ENCODE data around the gene FOXO3. TPM values are rescaled to one million over a fixed set of nuclear protein-coding genes. Genes with fewer than 3 reads are reported as not detected.

Gene FOXO3
- total and polyA plus RNA-seq, 7 donors: 20.6 to 160 (median 76.5) TPM

DNA sequence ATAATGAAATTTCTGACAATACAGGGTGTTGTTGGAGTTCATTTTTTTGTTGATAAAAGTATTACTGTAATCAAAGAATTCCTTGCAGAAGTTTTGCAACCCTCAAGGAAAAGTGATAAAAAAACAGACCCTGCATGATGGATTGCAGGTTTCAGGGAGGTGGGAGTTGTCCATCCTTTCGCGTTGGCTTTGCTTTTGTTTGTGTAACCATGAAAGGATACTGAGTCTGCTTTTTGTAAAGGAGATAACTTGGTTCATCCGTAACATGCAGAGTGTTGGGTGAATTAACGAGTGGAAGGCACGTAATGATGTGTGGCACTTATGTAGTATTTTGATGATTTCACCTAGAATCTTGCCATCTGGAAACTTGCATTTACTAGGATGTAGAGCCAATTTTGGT lies 23.6 kb downstream of the FOXO3 start:
- Histone ChIP-seq H3K4me1 (peaks cover 96% of the 10 kb centered on the region), H3K27ac (peak overlapping the region; percentile 31), H3K9me3 (no peaks in the 10 kb centered on the region), H3K27me3 (ENCODE audit: insufficient read depth in 3 of 3, low read length in 2 of 3) (no peaks in the 10 kb centered on the region), H3K36me3 (ENCODE audit: insufficient read depth in 1 of 2, low read depth in 1 of 2) (no peaks in the 10 kb centered on the region), H3K4me3 (no peak overlapping the region)
- WGBS, 3 donors: 81 to 89% (median 82%) methylated on average over 5 of the region's 5 CpGs
- DNase-seq: no peak
- intact Hi-C loops (cut with DNase I): loop anchor here in 1 of 2 donors (5.0 kb wide), 1 partner anchor 88 kb away; no protein-coding TSS in a partner anchor
- TF ChIP-seq, protein P1, sequence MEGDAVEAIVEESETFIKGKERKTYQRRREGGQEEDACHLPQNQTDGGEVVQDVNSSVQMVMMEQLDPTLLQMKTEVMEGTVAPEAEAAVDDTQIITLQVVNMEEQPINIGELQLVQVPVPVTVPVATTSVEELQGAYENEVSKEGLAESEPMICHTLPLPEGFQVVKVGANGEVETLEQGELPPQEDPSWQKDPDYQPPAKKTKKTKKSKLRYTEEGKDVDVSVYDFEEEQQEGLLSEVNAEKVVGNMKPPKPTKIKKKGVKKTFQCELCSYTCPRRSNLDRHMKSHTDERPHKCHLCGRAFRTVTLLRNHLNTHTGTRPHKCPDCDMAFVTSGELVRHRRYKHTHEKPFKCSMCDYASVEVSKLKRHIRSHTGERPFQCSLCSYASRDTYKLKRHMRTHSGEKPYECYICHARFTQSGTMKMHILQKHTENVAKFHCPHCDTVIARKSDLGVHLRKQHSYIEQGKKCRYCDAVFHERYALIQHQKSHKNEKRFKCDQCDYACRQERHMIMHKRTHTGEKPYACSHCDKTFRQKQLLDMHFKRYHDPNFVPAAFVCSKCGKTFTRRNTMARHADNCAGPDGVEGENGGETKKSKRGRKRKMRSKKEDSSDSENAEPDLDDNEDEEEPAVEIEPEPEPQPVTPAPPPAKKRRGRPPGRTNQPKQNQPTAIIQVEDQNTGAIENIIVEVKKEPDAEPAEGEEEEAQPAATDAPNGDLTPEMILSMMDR (IDR thresholded peaks at IDR 0.05): no peak
- no peak for ATAC-seq

DNA sequence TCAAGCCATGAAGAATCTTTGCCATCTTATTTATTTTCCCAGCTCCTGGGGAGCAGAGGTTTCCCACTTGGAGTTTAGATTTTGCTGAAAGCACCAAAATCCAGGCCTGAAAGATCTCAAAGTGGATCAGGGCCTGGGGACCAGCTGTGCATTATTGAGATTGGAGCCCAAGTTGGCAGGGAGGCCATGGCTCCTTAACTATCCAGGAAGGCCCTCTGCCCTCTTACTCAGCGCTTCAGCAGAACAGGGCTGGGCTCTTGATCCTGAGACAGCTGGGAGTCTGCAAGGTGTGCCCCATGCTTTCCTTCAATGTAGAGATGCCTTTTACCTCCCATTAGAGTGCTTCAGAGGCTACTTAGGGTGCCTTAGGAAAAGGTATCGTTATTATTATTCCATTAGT lies 24.6 kb downstream of the FOXO3 start:
- Histone ChIP-seq H3K9me3 (no peaks in the 10 kb centered on the region), H3K27ac (peak overlapping the region; percentile 82), H3K27me3 (ENCODE audit: insufficient read depth in 3 of 3, low read length in 2 of 3) (no peaks in the 10 kb centered on the region), H3K4me3 (no peak overlapping the region), H3K4me1 (peaks cover 96% of the 10 kb centered on the region), H3K36me3 (ENCODE audit: insufficient read depth in 1 of 2, low read depth in 1 of 2) (no peaks in the 10 kb centered on the region)
- intact Hi-C loops (cut with DNase I): no loop called here
- DNase-seq (peak in 1 of 2 donors; percentile 49), ATAC-seq (no peak)
- TF ChIP-seq, protein P1 (IDR thresholded peaks at IDR 0.05): no peak
- 32 to 46% (median 43%) methylated on average over 2 of the region's 2 CpGs for WGBS, 3 donors

DNA sequence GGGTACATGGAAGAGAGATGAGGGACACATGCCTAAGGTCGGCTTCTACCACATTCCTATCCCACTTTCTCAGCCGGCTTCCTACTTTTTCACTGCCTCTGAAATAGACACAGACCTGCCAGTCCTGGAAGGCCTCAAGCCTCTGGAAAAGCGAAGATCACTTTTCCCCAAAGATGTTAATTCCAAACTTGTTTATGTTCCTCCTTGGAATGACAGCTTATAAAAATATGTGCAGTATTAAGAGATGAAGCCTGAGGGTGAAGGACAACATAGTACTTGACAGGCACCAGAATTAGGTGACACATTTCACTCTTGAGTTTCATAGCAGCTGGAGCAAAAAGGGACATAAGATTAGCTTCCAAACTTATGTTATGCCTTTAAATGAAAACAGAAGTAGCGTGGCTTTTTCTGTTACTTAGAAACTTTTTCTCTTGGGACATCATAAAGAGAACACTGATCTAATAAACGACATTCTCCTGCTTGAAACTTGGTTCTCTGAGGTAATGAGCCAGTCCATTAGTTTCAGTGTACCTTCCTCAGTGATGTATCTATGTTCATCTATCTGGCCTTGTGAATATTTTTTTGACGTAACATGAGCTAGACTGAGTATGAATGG lies 25.3 kb downstream of the FOXO3 start:
- WGBS, 3 donors: 34 to 51% (median 37%) methylated on average over 6 of the region's 6 CpGs
- no peak for ATAC-seq
- Histone ChIP-seq H3K36me3 (ENCODE audit: insufficient read depth in 1 of 2, low read depth in 1 of 2) (no peaks in the 10 kb centered on the region), H3K27ac (peak overlapping the region; percentile 82), H3K27me3 (ENCODE audit: insufficient read depth in 3 of 3, low read length in 2 of 3) (no peaks in the 10 kb centered on the region), H3K4me1 (peaks cover 96% of the 10 kb centered on the region), H3K9me3 (no peaks in the 10 kb centered on the region), H3K4me3 (no peak overlapping the region)
- DNase-seq: no peak
- intact Hi-C loops (cut with DNase I): no loop called here
- TF ChIP-seq, protein P1 (IDR thresholded peaks at IDR 0.05): no peak

DNA sequence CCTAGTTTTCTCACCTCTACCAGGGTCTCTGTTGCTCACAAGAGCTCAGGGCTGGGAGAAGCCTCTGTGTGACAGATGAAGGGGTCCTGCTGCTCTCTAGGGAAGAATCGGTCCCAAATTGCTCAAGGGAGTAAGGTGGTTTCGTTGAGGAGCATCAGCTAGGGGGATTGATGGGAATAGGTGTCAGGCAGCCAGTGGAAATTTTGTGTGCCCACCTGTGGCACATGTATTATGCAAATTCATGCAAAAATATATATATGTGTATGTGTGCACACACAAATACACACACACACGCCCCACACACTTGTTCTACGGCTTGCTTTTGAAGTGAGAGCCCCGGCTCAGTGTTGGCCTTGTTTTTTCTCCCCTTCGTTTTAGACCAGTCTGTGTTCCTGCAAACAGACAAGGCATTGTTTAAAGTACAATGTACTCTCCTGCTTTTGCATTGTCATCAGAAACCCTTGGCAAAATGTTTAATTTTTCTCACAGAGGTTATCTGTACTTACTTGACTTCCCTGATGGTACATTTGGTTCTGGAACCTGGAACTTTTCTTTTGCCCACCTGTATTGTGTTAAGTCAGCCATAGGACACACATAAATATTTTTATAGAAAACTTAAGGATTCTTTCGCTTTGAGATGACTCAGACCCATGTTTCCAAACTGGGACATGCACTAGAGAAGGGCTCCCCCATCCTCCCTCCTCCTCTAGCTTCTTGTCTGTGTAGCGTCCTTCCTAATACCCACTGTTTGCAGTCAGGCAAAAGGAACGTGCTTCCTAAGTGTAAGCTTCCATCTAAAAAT lies 26.7 kb downstream of the FOXO3 start:
- Histone ChIP-seq H3K4me3 (peak overlapping the region; percentile 31), H3K27me3 (ENCODE audit: insufficient read depth in 3 of 3, low read length in 2 of 3) (no peaks in the 10 kb centered on the region), H3K27ac (peak overlapping the region; percentile 82), H3K36me3 (ENCODE audit: insufficient read depth in 1 of 2, low read depth in 1 of 2) (no peaks in the 10 kb centered on the region), H3K4me1 (peaks cover 96% of the 10 kb centered on the region), H3K9me3 (no peaks in the 10 kb centered on the region)
- ATAC-seq (peak in 2 of 4 donors; percentile 28 to 45), DNase-seq (no peak)
- TF ChIP-seq, protein P1 (IDR thresholded peaks at IDR 0.05): no peak
- WGBS, 3 donors: 38 to 50% (median 39%) methylated on average over 9 of the region's 9 CpGs
- intact Hi-C loops (cut with DNase I): no loop called here

Measured in psoas muscle (tissue), 8 donors.